OCI-LY3 (cell line): ENCODE data around the gene PFKL.

Experiments used
- H2AFZ ChIP-seq: fragments of 200-600, 300-600 bp; shearing (Covaris generic); 2 replicates; pipeline ENCODE4 v1.6.0; 2014; ENCODE audit warnings: antibody characterized with exemption, low read depth, low read length
- H3K27ac ChIP-seq: fragments of 200-600, 300-600 bp; sonication (generic); 2 replicates; pipeline ENCODE4 v1.5.1; 2014; ENCODE audit warnings: mild to moderate bottlenecking, low read length, moderate library complexity, mixed read lengths
- H3K27me3 ChIP-seq: fragments of 200-600, 300-600 bp; sonication (generic); 2 replicates; pipeline ENCODE4 v1.6.1; 2014; ENCODE audit warnings: low read depth, low read length, mixed read lengths
- H3K36me3 ChIP-seq: fragments of 200-600, 300-600 bp; sonication (generic); replicated peaks from 2 replicates; pipeline ENCODE3; 2014; ENCODE audit warnings: low read depth, low read length, mixed read lengths
- H3K4me1 ChIP-seq: fragments of 300-600, 200-600 bp; sonication (generic); 2 replicates; pipeline ENCODE4 v1.6.1; 2014; ENCODE audit warnings: low read length, mixed read lengths
- H3K4me2 ChIP-seq: fragments of 200-600, 300-600 bp; sonication (generic); 2 replicates; pipeline ENCODE4 v1.6.1; 2014; ENCODE audit warnings: low read length, mixed read lengths
- H3K4me3 ChIP-seq: fragments of 300-600, 200-600 bp; sonication (generic); 2 replicates; pipeline ENCODE4 v1.5.1; 2014; ENCODE audit warnings: antibody characterized with exemption, mild to moderate bottlenecking, low read length, moderate library complexity
- H3K79me2 ChIP-seq: fragments of 300-600, 200-600 bp; shearing (Covaris generic); 2 replicates; pipeline ENCODE4 v1.6.1; 2014; ENCODE audit warnings: mild to moderate bottlenecking, low read length, mixed read lengths
- H3K9ac ChIP-seq: fragments of 300-600, 200-600 bp; shearing (Covaris generic); 2 replicates; pipeline ENCODE4 v1.6.0; 2014; ENCODE audit warnings: mild to moderate bottlenecking, low read length, moderate library complexity
- H3K9me3 ChIP-seq: fragments of 200-600, 300-600 bp; shearing (Covaris generic); 2 replicates; pipeline ENCODE4 v1.6.1; 2014; ENCODE audit warnings: low read length, mixed read lengths; ENCODE audit not compliant: insufficient read depth
- H4K20me1 ChIP-seq: fragments of 200-600, 300-600 bp; sonication (generic); 2 replicates; pipeline ENCODE4 v1.6.1; 2016; ENCODE audit warnings: low read length, mixed read lengths; ENCODE audit not compliant: insufficient read depth
- CTCF ChIP-seq: fragments of 200-600, 300-600 bp; sonication (generic); IDR thresholded peaks from 2 replicates; pipeline ENCODE4 v1.5.1; 2014; ENCODE audit warnings: antibody characterized with exemption, low read length, low read depth
- EZH2phosphoT487 ChIP-seq: fragments of 200-600 bp; shearing (Covaris generic); IDR thresholded peaks from 2 replicates; pipeline ENCODE4 v1.6.1; 2018; ENCODE audit warnings: antibody characterized with exemption, mixed run types, low read depth

Gene PFKL

GRCh38 chr21:44349847-44350772 is 50.3 kb downstream of the PFKL start:
- Histone ChIP-seq H4K20me1 (no peaks in the 10 kb centered on the region), H3K4me3 (no peak overlapping the region), H3K4me2 (no peak overlapping the region), H2AFZ (no peak overlapping the region), H3K9ac (no peak overlapping the region), H3K9me3 (no peaks in the 10 kb centered on the region), H3K4me1 (peaks cover 30% of the 10 kb centered on the region), H3K27me3 (no peaks in the 10 kb centered on the region), H3K27ac (no peak overlapping the region), H3K79me2 (peaks cover 19% of the 10 kb centered on the region), H3K36me3 (no peaks in the 10 kb centered on the region)
- TF ChIP-seq EZH2phosphoT487: no peak
- no peak for TF ChIP-seq CTCF

GRCh38 chr21:44350773-44351481 is 51.1 kb downstream of the PFKL start:
- H3K27ac ChIP-seq: no peak overlapping the region
- H3K27me3 ChIP-seq: no peaks in the 10 kb centered on the region
- H3K4me2 ChIP-seq: no peak overlapping the region

GRCh38 chr21:44351535-44352252 is 51.8 kb downstream of the PFKL start:
- Histone ChIP-seq H3K36me3 (peaks cover 4% of the 10 kb centered on the region), H3K79me2 (peaks cover 24% of the 10 kb centered on the region), H3K27me3 (no peaks in the 10 kb centered on the region), H3K4me2 (no peak overlapping the region), H3K9me3 (no peaks in the 10 kb centered on the region), H3K9ac (no peak overlapping the region), H4K20me1 (no peaks in the 10 kb centered on the region), H2AFZ (no peak overlapping the region), H3K4me1 (peaks cover 46% of the 10 kb centered on the region), H3K27ac (no peak overlapping the region), H3K4me3 (no peak overlapping the region)
- TF ChIP-seq CTCF (no peak), EZH2phosphoT487 (no peak)

More at GRCh38 chr21:44350773-44351481, 51.1 kb downstream of the PFKL start:
- Histone ChIP-seq H3K36me3 (peaks cover 4% of the 10 kb centered on the region), H3K9me3 (no peaks in the 10 kb centered on the region), H2AFZ (no peak overlapping the region), H4K20me1 (no peaks in the 10 kb centered on the region), H3K4me1 (peaks cover 38% of the 10 kb centered on the region), H3K4me3 (no peak overlapping the region), H3K79me2 (peaks cover 24% of the 10 kb centered on the region), H3K9ac (no peak overlapping the region)
- TF ChIP-seq EZH2phosphoT487: no peak
- no peak for TF ChIP-seq CTCF
